OCI-LY7 (cell line): ENCODE measurements around the gene KLHL13. TPM values are rescaled to one million over a fixed set of nuclear protein-coding genes. Genes with fewer than 3 reads are reported as not detected.

Experiments used
- BruUV-seq: library from RNA; stranded (reverse); fragments of 400-500 nt; replicated peaks from 2 replicates; lab custom pipeline; 2021; lab: Mats Ljungman, UMichigan
- CTCF ChIA-PET: fragments of 300-600 bp; sonication (Branson Sonifier 250); formaldehyde crosslinking; loops from one replicate; lab custom pipeline; 2022; ENCODE audit warnings: antibody characterized with exemption; ENCODE audit not compliant: unreplicated experiment; lab: Charles Lee
- POLR2A ChIA-PET: fragments of 300-600 bp; sonication (Branson Sonifier 250); formaldehyde crosslinking; loops from one replicate; lab custom pipeline; 2022; ENCODE audit warnings: antibody characterized with exemption; lab: Charles Lee
- DNase-seq: peaks from one replicate; pipeline ENCODE4 v3.0.0-alpha.2; 2015; ENCODE audit warnings: low spot score
- H2AFZ ChIP-seq: fragments of 200-600 bp; sonication (generic), shearing (Covaris generic); 2 replicates; pipeline ENCODE4 v1.6.1; 2014; ENCODE audit warnings: mild to moderate bottlenecking, antibody characterized with exemption, low read length, moderate library complexity
- H3K27ac ChIP-seq: fragments of 200-600 bp; sonication (generic); 2 replicates; pipeline ENCODE4 v1.5.1; 2014; ENCODE audit warnings: mixed run types, low read depth, mild to moderate bottlenecking, moderate library complexity, low read length, inconsistent platforms; ENCODE audit not compliant: poor library complexity, severe bottlenecking
- H3K36me3 ChIP-seq: fragments of 200-600 bp; sonication (generic); 2 replicates; pipeline ENCODE4 v1.6.1; 2014; ENCODE audit warnings: mild to moderate bottlenecking, antibody characterized with exemption, low read length, moderate library complexity, mixed read lengths; ENCODE audit not compliant: insufficient read depth
- H3K4me1 ChIP-seq: fragments of 200-600 bp; sonication (generic); 2 replicates; pipeline ENCODE4 v1.5.1; 2014; ENCODE audit warnings: mild to moderate bottlenecking, low read length; ENCODE audit not compliant: insufficient read depth, poor library complexity, severe bottlenecking
- H3K4me2 ChIP-seq: fragments of 200-600 bp; sonication (generic); 2 replicates; pipeline ENCODE4 v1.6.1; 2014; ENCODE audit warnings: mild to moderate bottlenecking, low read length
- H3K4me3 ChIP-seq: fragments of 200-600 bp; sonication (generic); 2 replicates; pipeline ENCODE4 v1.5.1; 2014; ENCODE audit warnings: mild to moderate bottlenecking, low read depth, low read length; ENCODE audit not compliant: poor library complexity, severe bottlenecking
- H3K79me2 ChIP-seq: fragments of 200-600 bp; sonication (generic); 2 replicates; pipeline ENCODE4 v1.6.1; 2016; ENCODE audit warnings: low read depth, mild to moderate bottlenecking, low read length, moderate library complexity, mixed read lengths; ENCODE audit not compliant: insufficient read depth
- H3K9me2 ChIP-seq: fragments of 200-600 bp; sonication (generic); 2 replicates; pipeline ENCODE4 v1.6.1; 2016; ENCODE audit warnings: mild to moderate bottlenecking, low read length, mixed read lengths; ENCODE audit not compliant: insufficient read depth
- H3K9me3 ChIP-seq: fragments of 200-600 bp; sonication (generic); 2 replicates; pipeline ENCODE4 v1.6.1; 2014; ENCODE audit warnings: mild to moderate bottlenecking, mixed run types, low read length, mixed read lengths
- H4K20me1 ChIP-seq: fragments of 200-600 bp; sonication (generic); 2 replicates; pipeline ENCODE4 v1.6.1; 2014; ENCODE audit warnings: mild to moderate bottlenecking, antibody characterized with exemption, low read length, moderate library complexity, mixed read lengths; ENCODE audit not compliant: insufficient read depth
- EZH2phosphoT487 ChIP-seq: fragments of 200-600 bp; sonication (generic); IDR thresholded peaks from 2 replicates; pipeline ENCODE4 v1.6.1; 2018; ENCODE audit warnings: low read depth, borderline replicate concordance, mild to moderate bottlenecking, mixed run types, antibody characterized with exemption, low read length, moderate library complexity, mixed read lengths
- intact Hi-C: fragments of 100-400 bp; cut with micrococcal nuclease; formaldehyde crosslinking; loops from one replicate; pipeline ENCODE4 v1.10.0; 2022; ENCODE audit not compliant: unreplicated experiment
- total RNA-seq, 2 experiments: library from RNA; depleted of rRNA in 1 of 2; stranded (reverse); fragments of >200 nt in 1 of 2; shearing (Covaris generic) in 1 of 2; gene quantifications; 2 replicates each; pipeline ENCODE4 v1.2.3, GENCODE V29; 2014 to 2022
- TF ChIP-seq, protein P1 (sequence below): fragments of 200-600 bp; sonication (generic); conservative IDR thresholded peaks from 2 replicates; pipeline ENCODE4 v1.5.1; 2014; ENCODE audit warnings: mild to moderate bottlenecking, antibody characterized with exemption, low read length, moderate library complexity, mixed read lengths

The KLHL13 gene
- total RNA-seq, 2 experiments from 2014 or later, result not detected

DNA sequence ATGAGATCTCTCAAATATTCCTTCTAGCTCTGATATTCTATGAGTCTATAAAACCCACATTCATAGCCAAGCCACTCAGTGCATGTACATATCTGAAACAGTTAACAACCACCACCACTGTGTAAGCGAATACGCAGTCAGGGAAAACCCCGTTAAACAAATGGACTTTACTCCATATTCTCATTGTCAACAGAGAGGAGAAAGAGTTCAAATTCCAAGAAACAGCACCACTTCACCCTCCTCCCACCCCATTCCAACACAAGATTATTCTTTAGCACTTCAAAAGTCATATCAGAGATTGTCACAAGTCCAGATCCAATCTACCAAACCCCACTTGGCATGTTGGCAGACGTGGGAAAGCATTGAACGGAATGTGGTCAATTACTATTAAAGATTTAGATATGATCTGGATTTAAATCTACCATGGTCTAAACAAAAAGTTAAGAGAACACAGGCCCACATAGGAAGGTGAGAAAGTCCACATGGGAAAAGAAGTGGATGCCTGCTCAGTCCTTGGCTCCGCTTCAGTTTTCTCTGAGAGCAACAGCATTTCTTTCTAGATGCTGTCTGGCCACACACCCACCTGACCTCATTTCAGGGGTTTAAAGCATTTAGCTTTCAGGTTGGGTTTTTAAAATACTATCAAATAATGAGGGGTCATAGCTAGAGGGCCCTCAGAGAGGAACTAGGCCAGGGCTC lies 39.8 kb upstream of the KLHL13 start:
- ChIA-PET CTCF (no interaction called here), POLR2A (no interaction called here)
- no peak for DNase-seq
- Histone ChIP-seq H4K20me1 (no peaks in the 10 kb centered on the region), H3K36me3 (no peaks in the 10 kb centered on the region), H3K9me2 (no peaks in the 10 kb centered on the region), H3K79me2 (no peaks in the 10 kb centered on the region), H3K9me3 (no peaks in the 10 kb centered on the region), H2AFZ (no peak overlapping the region), H3K4me1 (no peaks in the 10 kb centered on the region), H3K27ac (no peak overlapping the region), H3K4me2 (no peak overlapping the region), H3K4me3 (no peak overlapping the region)
- intact Hi-C loops, result no loop called here
- TF ChIP-seq, protein P1, sequence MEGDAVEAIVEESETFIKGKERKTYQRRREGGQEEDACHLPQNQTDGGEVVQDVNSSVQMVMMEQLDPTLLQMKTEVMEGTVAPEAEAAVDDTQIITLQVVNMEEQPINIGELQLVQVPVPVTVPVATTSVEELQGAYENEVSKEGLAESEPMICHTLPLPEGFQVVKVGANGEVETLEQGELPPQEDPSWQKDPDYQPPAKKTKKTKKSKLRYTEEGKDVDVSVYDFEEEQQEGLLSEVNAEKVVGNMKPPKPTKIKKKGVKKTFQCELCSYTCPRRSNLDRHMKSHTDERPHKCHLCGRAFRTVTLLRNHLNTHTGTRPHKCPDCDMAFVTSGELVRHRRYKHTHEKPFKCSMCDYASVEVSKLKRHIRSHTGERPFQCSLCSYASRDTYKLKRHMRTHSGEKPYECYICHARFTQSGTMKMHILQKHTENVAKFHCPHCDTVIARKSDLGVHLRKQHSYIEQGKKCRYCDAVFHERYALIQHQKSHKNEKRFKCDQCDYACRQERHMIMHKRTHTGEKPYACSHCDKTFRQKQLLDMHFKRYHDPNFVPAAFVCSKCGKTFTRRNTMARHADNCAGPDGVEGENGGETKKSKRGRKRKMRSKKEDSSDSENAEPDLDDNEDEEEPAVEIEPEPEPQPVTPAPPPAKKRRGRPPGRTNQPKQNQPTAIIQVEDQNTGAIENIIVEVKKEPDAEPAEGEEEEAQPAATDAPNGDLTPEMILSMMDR, result no peak
- TF ChIP-seq EZH2phosphoT487, result no peak
- no TSS peak for BruUV-seq

DNA sequence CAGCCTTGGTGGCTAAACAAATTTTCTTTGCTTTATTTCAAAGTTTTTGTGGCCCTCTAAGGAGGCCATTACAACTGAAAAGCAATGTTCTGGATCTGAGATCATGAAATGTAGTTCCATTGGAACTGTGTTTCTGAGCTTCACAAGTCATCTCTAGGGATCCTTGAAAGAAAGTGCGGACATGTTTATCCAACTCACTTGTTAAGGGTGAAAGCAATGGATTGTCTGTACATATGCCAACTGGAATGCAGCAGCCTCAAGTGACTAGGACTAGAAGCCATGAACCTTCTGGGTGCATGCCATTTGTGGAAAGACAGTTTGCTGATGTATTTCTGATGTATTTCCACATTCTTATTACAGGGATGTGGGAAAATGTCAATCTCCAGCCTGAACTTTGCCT lies 36.7 kb upstream of the KLHL13 start:
- no peak overlapping the region for H3K4me3 ChIP-seq
- no peak for TF ChIP-seq EZH2phosphoT487
- TF ChIP-seq, protein P1, result no peak
- DNase-seq, result no peak
- intact Hi-C loops, result no loop called here
- H3K4me1 ChIP-seq, result no peaks in the 10 kb centered on the region
- no peaks in the 10 kb centered on the region for H3K9me3 ChIP-seq
- H4K20me1 ChIP-seq, result no peaks in the 10 kb centered on the region
- no peaks in the 10 kb centered on the region for H3K9me2 ChIP-seq
- H3K36me3 ChIP-seq, result no peaks in the 10 kb centered on the region
- H3K4me2 ChIP-seq, result no peak overlapping the region
- H2AFZ ChIP-seq, result no peak overlapping the region
- ChIA-PET POLR2A (no interaction called here), CTCF (no interaction called here)
- no peaks in the 10 kb centered on the region for H3K79me2 ChIP-seq
- H3K27ac ChIP-seq, result no peak overlapping the region
- no TSS peak for BruUV-seq

DNA sequence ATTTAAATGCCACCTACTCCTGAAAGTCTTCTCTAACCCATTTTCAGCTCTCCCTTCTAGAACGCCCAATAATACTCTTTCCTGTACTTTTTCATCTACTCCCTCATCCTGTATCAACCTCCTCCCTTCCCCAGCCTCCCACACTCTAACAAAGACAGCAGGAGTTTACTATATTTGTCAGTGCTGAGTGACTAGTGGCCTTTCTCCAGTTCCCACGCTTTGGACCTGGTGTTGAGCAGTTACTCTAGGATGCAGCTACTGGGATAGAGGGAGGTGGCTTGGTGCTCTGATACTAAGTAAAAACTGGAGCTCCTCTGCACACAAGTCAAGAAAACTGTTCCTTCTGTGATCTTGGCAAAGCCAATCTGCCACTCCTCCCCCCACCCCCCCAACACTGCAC lies 36.1 kb upstream of the KLHL13 start:
- ChIA-PET CTCF (no interaction called here), POLR2A (no interaction called here)
- no peaks in the 10 kb centered on the region for H4K20me1 ChIP-seq
- BruUV-seq, result no TSS peak
- no peaks in the 10 kb centered on the region for H3K79me2 ChIP-seq
- no peaks in the 10 kb centered on the region for H3K4me1 ChIP-seq
- no peaks in the 10 kb centered on the region for H3K9me2 ChIP-seq
- H3K36me3 ChIP-seq, result no peaks in the 10 kb centered on the region
- DNase-seq, result no peak
- intact Hi-C loops, result no loop called here
- no peak overlapping the region for H3K4me2 ChIP-seq
- no peak overlapping the region for H2AFZ ChIP-seq
- H3K4me3 ChIP-seq, result no peak overlapping the region
- no peaks in the 10 kb centered on the region for H3K9me3 ChIP-seq
- H3K27ac ChIP-seq, result no peak overlapping the region
- TF ChIP-seq, protein P1, result no peak
- TF ChIP-seq EZH2phosphoT487, result no peak
